Fibroblast of lung (primary cell): ENCODE measurements around the gene NEK2.

Experiments
- EZH2 ChIP-seq: IDR thresholded peaks from 2 replicates; pipeline ENCODE4 v1.5.1; 2012; ENCODE audit warnings: low read length, control low read depth, mild to moderate bottlenecking; ENCODE audit errors: missing control alignments
- TF ChIP-seq, protein P1 (sequence below), 2 donors: IDR thresholded peaks in 1 of 2; conservative IDR thresholded peaks in 1 of 2; 1 replicate in 1 of 2; 2 replicates in 1 of 2; pipeline ENCODE4 v1.5.1; 2011 to 2012; ENCODE audit warnings: low read length in 2 of 2, control low read depth in 1 of 2, inconsistent platforms in 1 of 2, low read depth in 1 of 2, mild to moderate bottlenecking in 1 of 2

DNA sequence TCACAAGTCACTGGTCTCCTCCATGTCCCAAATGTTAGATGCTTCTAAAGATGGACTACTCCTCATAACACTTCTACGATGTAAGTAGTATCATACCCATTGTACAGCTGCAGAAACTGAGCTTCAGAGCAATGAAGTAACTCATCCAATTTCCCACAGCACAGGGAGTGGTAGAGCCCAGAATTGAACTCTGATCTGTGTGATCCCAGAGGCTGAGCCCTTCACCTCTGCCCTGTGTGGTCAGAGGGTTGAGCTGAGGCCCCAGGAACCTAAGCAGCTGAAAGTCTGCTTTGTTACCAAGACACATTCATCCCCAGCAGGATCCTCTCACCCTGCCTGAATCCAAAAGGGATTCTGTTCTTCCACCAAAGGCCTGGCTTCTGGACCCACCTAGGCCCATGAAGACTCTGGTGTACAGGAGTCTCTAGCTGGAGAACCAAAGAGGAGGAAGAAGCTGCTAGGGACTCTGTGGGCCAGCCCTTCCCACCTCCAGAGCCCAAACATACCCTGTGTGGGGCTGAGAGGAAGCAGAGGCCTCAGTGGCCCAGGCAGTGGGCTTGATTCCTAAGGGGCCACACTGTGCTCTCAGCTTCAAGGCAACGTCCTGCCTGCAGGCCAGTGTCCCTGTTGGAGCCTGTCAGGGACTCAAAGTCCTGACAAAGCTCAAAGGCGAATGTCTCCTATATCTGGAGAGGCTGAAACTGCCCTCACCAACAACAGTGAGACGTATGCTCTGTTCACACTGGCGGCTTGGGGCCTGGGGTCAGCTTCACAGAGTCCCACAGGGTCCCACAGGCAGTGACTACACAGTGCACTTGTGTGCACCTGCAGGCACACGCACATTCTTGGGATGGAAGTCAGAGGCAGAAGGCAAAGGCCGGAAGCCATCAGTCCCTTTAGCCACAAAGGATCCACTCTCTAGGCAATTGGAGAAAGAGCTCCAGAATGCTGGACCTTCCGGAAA, 56.1 kb downstream of the NEK2 start:
- TF ChIP-seq, protein P1, sequence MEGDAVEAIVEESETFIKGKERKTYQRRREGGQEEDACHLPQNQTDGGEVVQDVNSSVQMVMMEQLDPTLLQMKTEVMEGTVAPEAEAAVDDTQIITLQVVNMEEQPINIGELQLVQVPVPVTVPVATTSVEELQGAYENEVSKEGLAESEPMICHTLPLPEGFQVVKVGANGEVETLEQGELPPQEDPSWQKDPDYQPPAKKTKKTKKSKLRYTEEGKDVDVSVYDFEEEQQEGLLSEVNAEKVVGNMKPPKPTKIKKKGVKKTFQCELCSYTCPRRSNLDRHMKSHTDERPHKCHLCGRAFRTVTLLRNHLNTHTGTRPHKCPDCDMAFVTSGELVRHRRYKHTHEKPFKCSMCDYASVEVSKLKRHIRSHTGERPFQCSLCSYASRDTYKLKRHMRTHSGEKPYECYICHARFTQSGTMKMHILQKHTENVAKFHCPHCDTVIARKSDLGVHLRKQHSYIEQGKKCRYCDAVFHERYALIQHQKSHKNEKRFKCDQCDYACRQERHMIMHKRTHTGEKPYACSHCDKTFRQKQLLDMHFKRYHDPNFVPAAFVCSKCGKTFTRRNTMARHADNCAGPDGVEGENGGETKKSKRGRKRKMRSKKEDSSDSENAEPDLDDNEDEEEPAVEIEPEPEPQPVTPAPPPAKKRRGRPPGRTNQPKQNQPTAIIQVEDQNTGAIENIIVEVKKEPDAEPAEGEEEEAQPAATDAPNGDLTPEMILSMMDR (conservative IDR thresholded peaks at IDR 0.05 in 1 of 2, IDR thresholded peaks at IDR 0.05 in 1 of 2; ENCODE audit: low read depth in 1 of 2, low read length in 2 of 2), result no peak
- TF ChIP-seq EZH2, result no peak
